Stomach (tissue), 4 donors: ENCODE measurements around the gene RFC2.

ENCODE experiments used
- EP300 ChIP-seq: sonication (generic); formaldehyde crosslinking; IDR thresholded peaks from one replicate; pipeline ENCODE4 v1.6.1; 2017; ENCODE audit warnings: antibody characterized with exemption
- POLR2A ChIP-seq, 4 donors: fragments of 450-650 bp; IDR thresholded peaks; one replicate each; pipeline ENCODE4 v1.6.1; 2016; ENCODE audit warnings: antibody characterized with exemption in 4 of 4, control low read depth in 2 of 4, mild to moderate bottlenecking in 1 of 4, moderate library complexity in 1 of 4
- POLR2AphosphoS5 ChIP-seq, 3 donors: sonication (generic); formaldehyde crosslinking; IDR thresholded peaks; one replicate each; pipeline ENCODE4 v1.6.1; 2016; ENCODE audit warnings: antibody characterized with exemption in 3 of 3
- TF ChIP-seq, protein P1 (sequence below), 7 experiments: fragments of 450-650 bp in 4 of 7; fragments of 200-600 bp in 3 of 7; sonication (generic) in 3 of 7; IDR thresholded peaks; one replicate each; pipeline ENCODE4 v1.5.1; 2016 to 2019; ENCODE audit warnings: antibody characterized with exemption in 7 of 7, control low read depth in 2 of 7, mild to moderate bottlenecking in 1 of 7

DNA sequence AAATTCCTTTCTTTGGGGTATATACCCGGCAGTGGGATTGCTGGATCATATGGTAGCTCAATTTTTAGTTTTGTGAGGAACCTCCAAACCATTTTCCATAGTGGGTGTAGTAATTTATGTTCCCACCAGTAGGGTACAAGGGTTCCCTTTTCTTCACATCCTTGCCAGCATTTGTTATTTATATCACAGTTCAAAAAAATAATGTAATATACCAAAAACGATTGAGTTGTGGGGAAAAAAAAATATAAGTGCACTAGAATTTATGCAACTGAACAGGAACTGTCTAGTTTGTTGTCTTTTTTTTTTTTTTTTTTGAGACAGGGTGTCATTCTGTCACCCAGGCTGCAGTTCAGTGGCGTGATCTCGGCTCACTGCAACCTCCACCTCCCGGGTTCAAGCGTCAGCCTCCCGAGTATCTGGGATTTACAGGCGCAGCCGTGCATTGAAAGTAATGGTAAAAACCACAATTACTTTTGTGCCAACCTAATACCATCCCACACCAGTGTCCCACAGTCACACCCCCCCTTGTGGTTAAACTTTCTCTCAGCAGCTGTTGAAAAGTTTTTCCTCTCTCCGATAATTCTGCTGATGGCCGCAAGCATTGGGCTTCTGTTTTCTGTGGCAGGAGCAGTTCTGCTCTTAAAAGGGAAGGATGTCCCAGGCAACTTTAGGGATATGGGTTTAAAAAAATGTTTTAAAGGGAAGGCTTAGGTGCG, 51.2 kb downstream of the RFC2 start:
- no peak for TF ChIP-seq POLR2A (IDR thresholded peaks at IDR 0.05)
- TF ChIP-seq EP300: no peak
- TF ChIP-seq, protein P1, sequence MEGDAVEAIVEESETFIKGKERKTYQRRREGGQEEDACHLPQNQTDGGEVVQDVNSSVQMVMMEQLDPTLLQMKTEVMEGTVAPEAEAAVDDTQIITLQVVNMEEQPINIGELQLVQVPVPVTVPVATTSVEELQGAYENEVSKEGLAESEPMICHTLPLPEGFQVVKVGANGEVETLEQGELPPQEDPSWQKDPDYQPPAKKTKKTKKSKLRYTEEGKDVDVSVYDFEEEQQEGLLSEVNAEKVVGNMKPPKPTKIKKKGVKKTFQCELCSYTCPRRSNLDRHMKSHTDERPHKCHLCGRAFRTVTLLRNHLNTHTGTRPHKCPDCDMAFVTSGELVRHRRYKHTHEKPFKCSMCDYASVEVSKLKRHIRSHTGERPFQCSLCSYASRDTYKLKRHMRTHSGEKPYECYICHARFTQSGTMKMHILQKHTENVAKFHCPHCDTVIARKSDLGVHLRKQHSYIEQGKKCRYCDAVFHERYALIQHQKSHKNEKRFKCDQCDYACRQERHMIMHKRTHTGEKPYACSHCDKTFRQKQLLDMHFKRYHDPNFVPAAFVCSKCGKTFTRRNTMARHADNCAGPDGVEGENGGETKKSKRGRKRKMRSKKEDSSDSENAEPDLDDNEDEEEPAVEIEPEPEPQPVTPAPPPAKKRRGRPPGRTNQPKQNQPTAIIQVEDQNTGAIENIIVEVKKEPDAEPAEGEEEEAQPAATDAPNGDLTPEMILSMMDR (IDR thresholded peaks at IDR 0.05): peak in 5 of 7 experiments; percentile 33 to 69 (median 46)
- TF ChIP-seq POLR2AphosphoS5 (IDR thresholded peaks at IDR 0.05): peak in 1 of 3 donors; percentile 46
